B cell (primary cell): ENCODE measurements around the gene GAREM1. TPM values are rescaled to one million over a fixed set of nuclear protein-coding genes. Genes with fewer than 3 reads are reported as not detected.

Experiments
- ATAC-seq: fragments of 200-7000 bp; cut with Tn5 transposase; one replicate; pipeline ENCODE4 v1.10.0; 2021; ENCODE audit warnings: low read depth, mild to moderate bottlenecking, moderate number of reproducible peaks, moderate library complexity
- CTCF ChIA-PET: fragments of 350-600 bp; sonication (Branson Sonifier 250); formaldehyde crosslinking; loops from one replicate; lab custom pipeline; 2021; ENCODE audit warnings: antibody characterized with exemption, inconsistent platforms; lab: Charles Lee
- POLR2A ChIA-PET: fragments of 350-600 bp; sonication (Branson Sonifier 250); formaldehyde crosslinking; loops from one replicate; lab custom pipeline; 2021; ENCODE audit warnings: antibody characterized with exemption; lab: Charles Lee
- DNase-seq: peaks from one replicate; pipeline ENCODE4 v3.0.0; 2013
- H2AFZ ChIP-seq: 2 replicates; pipeline ENCODE4 v1.6.1; 2012; ENCODE audit warnings: mild to moderate bottlenecking, low read depth, low read length; ENCODE audit not compliant: insufficient read depth, poor library complexity, severe bottlenecking
- H3K27ac ChIP-seq, 2 donors: 1 replicate in 1 of 2; 2 replicates in 1 of 2; pipeline ENCODE4 v1.5.1; 2012 to 2013; ENCODE audit warnings: low read length in 2 of 2, mild to moderate bottlenecking in 2 of 2, moderate library complexity in 1 of 2
- H3K27me3 ChIP-seq, 4 experiments: fragments of 200-600 bp in 1 of 4; sonication (generic) in 1 of 4; replicated peaks in 1 of 4; 1 replicate in 2 of 4; 2 replicates in 2 of 4; pipeline versions ENCODE4 v1.6.1 to v1.7.0; 2013 to 2016; ENCODE audit warnings: low read length in 3 of 4, mild to moderate bottlenecking in 2 of 4, mixed read lengths in 1 of 4, moderate library complexity in 1 of 4; ENCODE audit not compliant: insufficient read depth in 4 of 4, control insufficient read depth in 3 of 4; ENCODE audit errors: control extremely low read depth in 1 of 4
- H3K36me3 ChIP-seq, 2 experiments: replicated peaks in 1 of 2; 1 replicate in 1 of 2; 2 replicates in 1 of 2; pipeline versions ENCODE4 v1.6.1 to v1.7.1; 2013; ENCODE audit warnings: low read length in 1 of 2; ENCODE audit not compliant: insufficient read depth in 2 of 2, control insufficient read depth in 1 of 2; ENCODE audit errors: control extremely low read depth in 1 of 2, extremely low read depth in 1 of 2
- H3K4me1 ChIP-seq, 2 donors: fragments of 200-600 bp in 1 of 2; sonication (generic) in 1 of 2; 1 replicate in 1 of 2; 2 replicates in 1 of 2; pipeline versions ENCODE4 v1.5.1 to v1.6.1; 2013 to 2017; ENCODE audit warnings: low read length in 2 of 2; ENCODE audit not compliant: control insufficient read depth in 2 of 2, insufficient read depth in 2 of 2
- H3K4me2 ChIP-seq: replicated peaks from 2 replicates; pipeline ENCODE3; 2012; ENCODE audit warnings: mild to moderate bottlenecking, low read depth, low read length; ENCODE audit not compliant: poor library complexity, severe bottlenecking
- H3K4me3 ChIP-seq, 5 experiments: fragments of 200-600 bp in 1 of 5; sonication (generic) in 1 of 5; 1 replicate in 3 of 5; 2 replicates in 2 of 5; pipeline versions ENCODE4 v1.5.1 to v1.7.0; 2011 to 2016; ENCODE audit warnings: low read length in 4 of 5, mild to moderate bottlenecking in 4 of 5, low read depth in 2 of 5, control low read depth in 1 of 5, moderate library complexity in 1 of 5; ENCODE audit not compliant: insufficient read depth in 1 of 5; ENCODE audit errors: control extremely low read depth in 1 of 5, extremely low read depth in 1 of 5
- H3K79me2 ChIP-seq: fragments of 200-600 bp; sonication (generic); one replicate; pipeline ENCODE4 v1.6.0; 2016; ENCODE audit warnings: low read length; ENCODE audit not compliant: control insufficient read depth, insufficient read depth
- H3K9ac ChIP-seq: fragments of 200-600 bp; sonication (generic); 2 replicates; pipeline ENCODE4 v1.6.1; 2017; ENCODE audit warnings: mild to moderate bottlenecking, low read length, moderate library complexity
- H3K9me3 ChIP-seq, 3 donors: one replicate each; pipeline versions ENCODE4 v1.6.1 to v1.7.1; 2013; ENCODE audit warnings: low read length in 2 of 3; ENCODE audit not compliant: control insufficient read depth in 2 of 3, insufficient read depth in 1 of 3; ENCODE audit errors: control extremely low read depth in 1 of 3
- H4K20me1 ChIP-seq: 2 replicates; pipeline ENCODE4 v1.6.0; 2012; ENCODE audit warnings: mild to moderate bottlenecking, low read length; ENCODE audit not compliant: insufficient read depth, control insufficient read depth, poor library complexity, severe bottlenecking
- H3K27ac Mint-ChIP-seq: one replicate; pipeline ENCODE4 v1.8.0; 2021; ENCODE audit warnings: mixed read lengths
- H3K27me3 Mint-ChIP-seq: one replicate; pipeline ENCODE4 v1.8.0; 2021; ENCODE audit warnings: mixed read lengths
- H3K4me1 Mint-ChIP-seq: one replicate; pipeline ENCODE4 v1.8.0; 2021; ENCODE audit warnings: mixed read lengths
- H3K4me3 Mint-ChIP-seq: one replicate; pipeline ENCODE4 v1.8.0; 2021; ENCODE audit warnings: mixed read lengths
- H3K9me3 Mint-ChIP-seq: one replicate; pipeline ENCODE4 v1.8.0; 2022; ENCODE audit warnings: mixed read lengths; ENCODE audit not compliant: insufficient read depth
- CTCF ChIP-seq: fragments of 200-600 bp; IDR thresholded peaks from one replicate; pipeline ENCODE4 v1.8.0; 2022; ENCODE audit warnings: antibody characterized with exemption, mild to moderate bottlenecking
- EZH2 ChIP-seq: IDR thresholded peaks from 2 replicates; pipeline ENCODE4 v1.6.1; 2012; ENCODE audit warnings: borderline replicate concordance, low read depth, mild to moderate bottlenecking, moderate library complexity, low read length; ENCODE audit not compliant: insufficient read depth, poor library complexity, severe bottlenecking
- WGBS: methylation state at CpG from one replicate; pipeline ENCODE4 v1.1.5; 2013; ENCODE audit warnings: missing lambda C conversion rate; ENCODE audit not compliant: insufficient coverage; 5-methylcytosine and 5-hydroxymethylcytosine counted together
- intact Hi-C: fragments of 100-400 bp; cut with micrococcal nuclease; formaldehyde crosslinking; loops from one replicate; pipeline ENCODE4 v1.10.0; 2022
- polyA plus RNA-seq: library from polyadenylated mRNA; depleted of rRNA; stranded (reverse); fragments of >200 nt; gene quantifications from 2 replicates; pipeline ENCODE4 v1.2.3, GENCODE V29; 2012
- total RNA-seq, 2 donors: library from RNA; stranded (reverse); fragments of 120-200 nt in 1 of 2; gene quantifications; 1 replicate in 1 of 2; 2 replicates in 1 of 2; pipeline versions ENCODE4 v1.2.3 to v1.2.4, GENCODE V29; 2013 to 2022

GAREM1 gene
- total and polyA plus RNA-seq, 2 donors (not counting 1 experiment from before 2014, with no cell fraction given) = not detected

- no peak for DNase-seq
- H3K79me2 ChIP-seq = no peaks in the 10 kb centered on the region
- H3K4me3 ChIP-seq = no peak overlapping the region
- H2AFZ ChIP-seq = no peak overlapping the region
- Mint-ChIP-seq H3K4me3 (no peak overlapping the region), H3K27me3 (peaks cover 19% of the 10 kb centered on the region), H3K27ac (no peak overlapping the region), H3K4me1 (no peaks in the 10 kb centered on the region), H3K9me3 (peaks cover 2% of the 10 kb centered on the region)
- H3K27me3 ChIP-seq = no peaks in the 10 kb centered on the region
- H3K9ac ChIP-seq = no peak overlapping the region
- no peak overlapping the region for H3K4me2 ChIP-seq
- no peaks in the 10 kb centered on the region for H3K4me1 ChIP-seq
- WGBS = 100% methylated on average over 3 of the region's 5 CpGs
- CTCF ChIA-PET = no interaction called here
- no peaks in the 10 kb centered on the region for H3K36me3 ChIP-seq
- no peak for ATAC-seq
- H3K27ac ChIP-seq = no peak overlapping the region
- no peaks in the 10 kb centered on the region for H4K20me1 ChIP-seq
- H3K9me3 ChIP-seq = peaks cover 1 to 5% (median 5%) of the 10 kb centered on the region in 3 donors
- TF ChIP-seq CTCF (no peak), EZH2 (no peak)
- POLR2A ChIA-PET = no interaction called here
- intact Hi-C loops = no loop called here
Measured at GRCh38 chr18:32435631-32436500, 34.8 kb downstream of the GAREM1 start.

- intact Hi-C loops = no loop called here
- Histone ChIP-seq H3K4me2 (no peak overlapping the region), H3K4me1 (no peaks in the 10 kb centered on the region), H3K27me3 (peaks cover 0 to 5% (median 0%) of the 10 kb centered on the region in 4 experiments), H2AFZ (no peak overlapping the region), H3K9me3 (peaks cover 1 to 5% (median 5%) of the 10 kb centered on the region in 3 donors), H3K27ac (no peak overlapping the region), H3K4me3 (no peak overlapping the region), H3K9ac (no peak overlapping the region), H3K79me2 (no peaks in the 10 kb centered on the region), H3K36me3 (no peaks in the 10 kb centered on the region), H4K20me1 (no peaks in the 10 kb centered on the region)
- no peaks in the 10 kb centered on the region for H3K4me1 Mint-ChIP-seq
- ChIA-PET POLR2A (no interaction called here), CTCF (no interaction called here)
- ATAC-seq (no peak), DNase-seq (no peak)
- no peak overlapping the region for H3K27ac Mint-ChIP-seq
- no peak overlapping the region for H3K4me3 Mint-ChIP-seq
- no CpG with 5 or more reads among the region's 2 CpGs for WGBS
- peaks cover 5% of the 10 kb centered on the region for H3K9me3 Mint-ChIP-seq
- peaks cover 29% of the 10 kb centered on the region for H3K27me3 Mint-ChIP-seq
- TF ChIP-seq CTCF (no peak), EZH2 (no peak)
Measured at GRCh38 chr18:32431753-32432152, 38.9 kb downstream of the GAREM1 start.
